Fibroblast of lung (primary cell): ENCODE results near the gene MEI4.

Experiments used
- CTCF ChIP-seq, 2 donors: IDR thresholded peaks in 1 of 2; conservative IDR thresholded peaks in 1 of 2; 1 replicate in 1 of 2; 2 replicates in 1 of 2; pipeline ENCODE4 v1.5.1; 2011 to 2012; ENCODE audit warnings: low read length in 2 of 2, control low read depth in 1 of 2, inconsistent platforms in 1 of 2, low read depth in 1 of 2, mild to moderate bottlenecking in 1 of 2
- EZH2 ChIP-seq: IDR thresholded peaks from 2 replicates; pipeline ENCODE4 v1.5.1; 2012; ENCODE audit warnings: low read length, control low read depth, mild to moderate bottlenecking; ENCODE audit errors: missing control alignments

DNA sequence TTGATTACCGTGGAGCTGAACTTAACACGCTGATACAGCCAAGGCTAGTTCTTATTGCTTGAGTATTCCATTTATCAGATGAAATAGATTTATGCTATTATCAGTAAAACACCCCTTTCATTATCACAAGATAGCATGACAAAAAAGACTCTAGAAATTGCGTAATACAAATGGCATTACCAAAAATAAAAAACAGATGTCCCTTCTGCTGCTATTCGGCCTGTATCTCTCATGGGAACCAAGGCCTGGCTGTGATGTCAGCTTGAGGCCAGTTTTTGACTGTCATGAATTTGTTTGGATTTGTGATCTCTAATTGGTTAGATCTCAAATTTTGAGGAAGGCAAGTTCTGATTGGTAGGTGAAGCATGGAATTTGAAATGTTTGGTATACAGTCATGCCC is 25.2 kb downstream of the MEI4 start:
- TF ChIP-seq CTCF (conservative IDR thresholded peaks at IDR 0.05 in 1 of 2, IDR thresholded peaks at IDR 0.05 in 1 of 2; ENCODE audit: low read depth in 1 of 2, low read length in 2 of 2) (no peak), EZH2 (no peak)
